SK-N-SH (cell line): ENCODE measurements around the gene BNC2. TPM values are rescaled to one million over a fixed set of nuclear protein-coding genes. Genes with fewer than 3 reads are reported as not detected.
A peak's percentile ranks its signal among the peaks of the same experiment; 100 is the strongest.

Source experiments
- CTCF ChIA-PET: fragments of 300-600, 350-600 bp; formaldehyde crosslinking; extraction: SDS; loops from one replicate; lab custom pipeline; 2021; lab: Yijun Ruan, JAX
- POLR2A ChIA-PET: fragments of 350-600 bp; sonication (Branson Sonifier 250); formaldehyde crosslinking; extraction: SDS; loops from one replicate; lab custom pipeline; 2020; ENCODE audit warnings: antibody characterized with exemption, inconsistent platforms; lab: Yijun Ruan, JAX
- DNase-seq: peaks from one replicate; pipeline ENCODE4 v3.0.0; 2012
- H2AFZ ChIP-seq: fragments of 200-600 bp; sonication (generic); 2 replicates; pipeline ENCODE4 v1.8.1; 2016; ENCODE audit warnings: antibody characterized with exemption, mild to moderate bottlenecking, low read depth
- H3F3A ChIP-seq: fragments of 200-600 bp; sonication (generic); replicated peaks from 2 replicates; pipeline ENCODE3; 2016; ENCODE audit warnings: antibody characterized with exemption, mild to moderate bottlenecking; ENCODE audit not compliant: insufficient read depth
- H3K27ac ChIP-seq, 2 experiments: fragments of 200-500 bp in 1 of 2; fragments of 200-600 bp in 1 of 2; sonication (Bioruptor generic) in 1 of 2; sonication (generic), shearing (Covaris generic) in 1 of 2; 2 replicates each; pipeline versions ENCODE4 v1.5.1 to v1.6.1; 2014 to 2016; ENCODE audit warnings: low read depth in 2 of 2, inconsistent platforms in 1 of 2, low read length in 1 of 2, mild to moderate bottlenecking in 1 of 2, mixed read lengths in 1 of 2
- H3K27me3 ChIP-seq: fragments of 200-600 bp; sonication (generic), shearing (Covaris generic); 2 replicates; pipeline ENCODE4 v1.6.1; 2016; ENCODE audit warnings: mixed run types; ENCODE audit not compliant: insufficient read depth
- H3K36me3 ChIP-seq, 2 experiments: fragments of 200-500 bp in 1 of 2; fragments of 200-600 bp in 1 of 2; sonication (Bioruptor generic) in 1 of 2; sonication (generic) in 1 of 2; replicated peaks in 1 of 2; 2 replicates each; pipeline versions ENCODE3 to v1.5.1; 2014 to 2016; ENCODE audit warnings: low read length in 1 of 2, mild to moderate bottlenecking in 1 of 2; ENCODE audit not compliant: insufficient read depth in 2 of 2, control insufficient read depth in 1 of 2
- H3K4me1 ChIP-seq, 2 experiments: fragments of 200-500 bp in 1 of 2; fragments of 200-600 bp in 1 of 2; sonication (Bioruptor generic) in 1 of 2; sonication (generic), shearing (Covaris generic) in 1 of 2; 2 replicates each; pipeline versions ENCODE4 v1.5.1 to v1.6.1; 2014 to 2016; ENCODE audit warnings: low read depth in 1 of 2, low read length in 1 of 2, mixed run types in 1 of 2; ENCODE audit not compliant: insufficient read depth in 2 of 2, control insufficient read depth in 1 of 2
- H3K4me2 ChIP-seq: fragments of 200-600 bp; sonication (generic), shearing (Covaris generic); 2 replicates; pipeline ENCODE4 v1.6.1; 2017; ENCODE audit warnings: mixed run types
- H3K4me3 ChIP-seq, 2 experiments: fragments of 200-500 bp in 1 of 2; fragments of 200-600 bp in 1 of 2; sonication (Bioruptor generic) in 1 of 2; sonication (generic), shearing (Covaris generic) in 1 of 2; 2 replicates each; pipeline versions ENCODE4 v1.5.1 to v1.8.1; 2014 to 2016; ENCODE audit warnings: low read depth in 2 of 2, inconsistent platforms in 1 of 2, low read length in 1 of 2, mild to moderate bottlenecking in 1 of 2, mixed read lengths in 1 of 2, moderate library complexity in 1 of 2
- H3K79me2 ChIP-seq: fragments of 200-600 bp; sonication (generic); 2 replicates; pipeline ENCODE4 v1.8.1; 2017; ENCODE audit warnings: mild to moderate bottlenecking; ENCODE audit not compliant: insufficient read depth
- H3K9ac ChIP-seq: fragments of 200-600 bp; sonication (generic); 2 replicates; pipeline ENCODE4 v1.6.1; 2017; ENCODE audit warnings: mixed run types
- H3K9me2 ChIP-seq: fragments of 200-600 bp; sonication (generic); 2 replicates; pipeline ENCODE4 v1.6.1; 2017; ENCODE audit warnings: mixed run types
- H3K9me3 ChIP-seq: fragments of 200-600 bp; sonication (generic); 2 replicates; pipeline ENCODE4 v1.6.1; 2017; ENCODE audit warnings: mixed run types, mild to moderate bottlenecking, moderate library complexity
- H4K20me1 ChIP-seq: fragments of 200-600 bp; sonication (generic); 2 replicates; pipeline ENCODE4 v1.6.1; 2017; ENCODE audit warnings: mild to moderate bottlenecking, mixed run types; ENCODE audit not compliant: insufficient read depth
- EP300 ChIP-seq, 2 experiments: IDR thresholded peaks; 2 replicates each; pipeline versions ENCODE4 v1.4.0 to v1.6.1; 2012; ENCODE audit warnings: borderline replicate concordance in 1 of 2, low read depth in 1 of 2, low read length in 1 of 2
- FOXJ3 ChIP-seq: sonication (generic); formaldehyde crosslinking; IDR thresholded peaks from 2 replicates; pipeline ENCODE4 v1.5.1; 2020; ENCODE audit warnings: mild to moderate bottlenecking, missing genetic modification reagents
- TCF12 ChIP-seq: IDR thresholded peaks from 2 replicates; pipeline ENCODE4 v1.4.0; 2012
- WGBS: methylation state at CpG from one replicate; pipeline ENCODE4 v1.1.6; 2017; ENCODE audit warnings: low lambda C conversion rate; 5-methylcytosine and 5-hydroxymethylcytosine counted together
- polyA plus RNA-seq, 3 experiments: library from polyadenylated mRNA; depleted of rRNA; stranded (reverse); fragments of >200 nt; gene quantifications; 2 replicates each; pipeline ENCODE4 v1.2.3, GENCODE V29; 2012
- TF ChIP-seq, protein P1 (sequence below): fragments of 200-600 bp; sonication (generic); IDR thresholded peaks from 2 replicates; pipeline ENCODE4 v1.6.1; 2017; ENCODE audit warnings: antibody characterized with exemption, mild to moderate bottlenecking, moderate library complexity
- TF ChIP-seq, protein P2 (sequence below): IDR thresholded peaks from 2 replicates; pipeline ENCODE4 v1.4.0; 2012; ENCODE audit warnings: low read depth, borderline replicate concordance
- TF ChIP-seq, protein P3 (sequence below): IDR thresholded peaks from 2 replicates; pipeline ENCODE4 v1.6.1; 2012; ENCODE audit warnings: mild to moderate bottlenecking, low read depth, low read length, moderate library complexity

BNC2 gene
- polyA plus RNA-seq, 1 of the 3 experiments (the other 2 are of a cell fraction), result 8.8 TPM

DNA sequence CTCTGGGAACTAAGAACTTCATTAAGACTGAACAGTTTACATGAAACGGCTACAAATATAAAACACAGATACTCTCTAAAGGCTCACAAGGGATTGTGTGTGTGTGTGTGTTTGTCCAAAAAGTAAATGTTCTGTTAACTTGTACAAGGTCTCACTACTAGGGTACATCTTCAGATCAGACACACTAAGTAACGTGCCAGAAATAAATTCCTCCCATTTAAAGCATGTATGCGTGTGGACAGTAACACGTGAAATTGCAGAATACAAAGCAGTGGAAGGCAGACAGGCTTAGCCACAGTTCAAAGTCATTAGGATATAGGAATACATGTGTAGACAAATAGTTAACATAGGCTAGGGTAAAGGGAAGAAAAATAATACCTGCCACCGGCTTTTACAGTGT lies 1.8 kb downstream of the BNC2 start:
- ChIA-PET CTCF (no interaction called here), POLR2A (interaction anchor here (0.8 kb wide), 1 partner anchor 1447 kb away, joined by 3 read pairs; no protein-coding TSS in a partner anchor)
- no peaks in the 10 kb centered on the region for H4K20me1 ChIP-seq
- H3K27ac ChIP-seq, result peak overlapping the region in 1 of 2 experiments; percentile 88; a peak in 3 of 4 replicates
- peaks cover 53% of the 10 kb centered on the region for H3F3A ChIP-seq
- H3K4me3 ChIP-seq, result peak overlapping the region; percentile 75 to 85; a peak in 3 of 4 replicates
- no peaks in the 10 kb centered on the region for H3K27me3 ChIP-seq
- TF ChIP-seq, protein P1, sequence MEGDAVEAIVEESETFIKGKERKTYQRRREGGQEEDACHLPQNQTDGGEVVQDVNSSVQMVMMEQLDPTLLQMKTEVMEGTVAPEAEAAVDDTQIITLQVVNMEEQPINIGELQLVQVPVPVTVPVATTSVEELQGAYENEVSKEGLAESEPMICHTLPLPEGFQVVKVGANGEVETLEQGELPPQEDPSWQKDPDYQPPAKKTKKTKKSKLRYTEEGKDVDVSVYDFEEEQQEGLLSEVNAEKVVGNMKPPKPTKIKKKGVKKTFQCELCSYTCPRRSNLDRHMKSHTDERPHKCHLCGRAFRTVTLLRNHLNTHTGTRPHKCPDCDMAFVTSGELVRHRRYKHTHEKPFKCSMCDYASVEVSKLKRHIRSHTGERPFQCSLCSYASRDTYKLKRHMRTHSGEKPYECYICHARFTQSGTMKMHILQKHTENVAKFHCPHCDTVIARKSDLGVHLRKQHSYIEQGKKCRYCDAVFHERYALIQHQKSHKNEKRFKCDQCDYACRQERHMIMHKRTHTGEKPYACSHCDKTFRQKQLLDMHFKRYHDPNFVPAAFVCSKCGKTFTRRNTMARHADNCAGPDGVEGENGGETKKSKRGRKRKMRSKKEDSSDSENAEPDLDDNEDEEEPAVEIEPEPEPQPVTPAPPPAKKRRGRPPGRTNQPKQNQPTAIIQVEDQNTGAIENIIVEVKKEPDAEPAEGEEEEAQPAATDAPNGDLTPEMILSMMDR, result no peak
- TF ChIP-seq, protein P2, sequence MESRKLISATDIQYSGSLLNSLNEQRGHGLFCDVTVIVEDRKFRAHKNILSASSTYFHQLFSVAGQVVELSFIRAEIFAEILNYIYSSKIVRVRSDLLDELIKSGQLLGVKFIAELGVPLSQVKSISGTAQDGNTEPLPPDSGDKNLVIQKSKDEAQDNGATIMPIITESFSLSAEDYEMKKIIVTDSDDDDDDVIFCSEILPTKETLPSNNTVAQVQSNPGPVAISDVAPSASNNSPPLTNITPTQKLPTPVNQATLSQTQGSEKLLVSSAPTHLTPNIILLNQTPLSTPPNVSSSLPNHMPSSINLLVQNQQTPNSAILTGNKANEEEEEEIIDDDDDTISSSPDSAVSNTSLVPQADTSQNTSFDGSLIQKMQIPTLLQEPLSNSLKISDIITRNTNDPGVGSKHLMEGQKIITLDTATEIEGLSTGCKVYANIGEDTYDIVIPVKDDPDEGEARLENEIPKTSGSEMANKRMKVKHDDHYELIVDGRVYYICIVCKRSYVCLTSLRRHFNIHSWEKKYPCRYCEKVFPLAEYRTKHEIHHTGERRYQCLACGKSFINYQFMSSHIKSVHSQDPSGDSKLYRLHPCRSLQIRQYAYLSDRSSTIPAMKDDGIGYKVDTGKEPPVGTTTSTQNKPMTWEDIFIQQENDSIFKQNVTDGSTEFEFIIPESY, result no peak
- TF ChIP-seq, protein P3, sequence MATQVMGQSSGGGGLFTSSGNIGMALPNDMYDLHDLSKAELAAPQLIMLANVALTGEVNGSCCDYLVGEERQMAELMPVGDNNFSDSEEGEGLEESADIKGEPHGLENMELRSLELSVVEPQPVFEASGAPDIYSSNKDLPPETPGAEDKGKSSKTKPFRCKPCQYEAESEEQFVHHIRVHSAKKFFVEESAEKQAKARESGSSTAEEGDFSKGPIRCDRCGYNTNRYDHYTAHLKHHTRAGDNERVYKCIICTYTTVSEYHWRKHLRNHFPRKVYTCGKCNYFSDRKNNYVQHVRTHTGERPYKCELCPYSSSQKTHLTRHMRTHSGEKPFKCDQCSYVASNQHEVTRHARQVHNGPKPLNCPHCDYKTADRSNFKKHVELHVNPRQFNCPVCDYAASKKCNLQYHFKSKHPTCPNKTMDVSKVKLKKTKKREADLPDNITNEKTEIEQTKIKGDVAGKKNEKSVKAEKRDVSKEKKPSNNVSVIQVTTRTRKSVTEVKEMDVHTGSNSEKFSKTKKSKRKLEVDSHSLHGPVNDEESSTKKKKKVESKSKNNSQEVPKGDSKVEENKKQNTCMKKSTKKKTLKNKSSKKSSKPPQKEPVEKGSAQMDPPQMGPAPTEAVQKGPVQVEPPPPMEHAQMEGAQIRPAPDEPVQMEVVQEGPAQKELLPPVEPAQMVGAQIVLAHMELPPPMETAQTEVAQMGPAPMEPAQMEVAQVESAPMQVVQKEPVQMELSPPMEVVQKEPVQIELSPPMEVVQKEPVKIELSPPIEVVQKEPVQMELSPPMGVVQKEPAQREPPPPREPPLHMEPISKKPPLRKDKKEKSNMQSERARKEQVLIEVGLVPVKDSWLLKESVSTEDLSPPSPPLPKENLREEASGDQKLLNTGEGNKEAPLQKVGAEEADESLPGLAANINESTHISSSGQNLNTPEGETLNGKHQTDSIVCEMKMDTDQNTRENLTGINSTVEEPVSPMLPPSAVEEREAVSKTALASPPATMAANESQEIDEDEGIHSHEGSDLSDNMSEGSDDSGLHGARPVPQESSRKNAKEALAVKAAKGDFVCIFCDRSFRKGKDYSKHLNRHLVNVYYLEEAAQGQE, result no peak
- TF ChIP-seq FOXJ3 (no peak), TCF12 (no peak), EP300 (IDR thresholded peaks at IDR 0.05; ENCODE audit: borderline replicate concordance in 1 of 2, low read depth in 1 of 2, low read length in 1 of 2) (no peak)
- TF ChIP-seq, all 33 proteins: peak for 0
- DNase-seq, result no peak
- Histone ChIP-seq H3K79me2 (peaks cover 53% of the 10 kb centered on the region), H3K36me3 (no peaks in the 10 kb centered on the region), H3K4me1 (peaks cover 4 to 11% of the 10 kb centered on the region in 2 experiments), H2AFZ (no peak overlapping the region), H3K9ac (peak overlapping the region; percentile 30; the same call in 1 of the 2 replicates), H3K4me2 (peak overlapping the region; percentile 98), H3K9me3 (no peaks in the 10 kb centered on the region), H3K9me2 (no peaks in the 10 kb centered on the region)
- 84% methylated on average over 5 of the region's 5 CpGs for WGBS
